Skeletal muscle tissue (tissue), 4 donors: ENCODE data around the gene PTPN6. TPM values are rescaled to one million over a fixed set of nuclear protein-coding genes. Genes with fewer than 3 reads are reported as not detected.

Experiments
- H3K27ac ChIP-seq: one replicate; pipeline ENCODE4 v1.7.0; 2013; ENCODE audit warnings: mild to moderate bottlenecking, low read depth, low read length, inconsistent platforms
- H3K27me3 ChIP-seq, 3 donors: one replicate each; pipeline ENCODE4 v1.7.0; 2013; ENCODE audit warnings: low read length in 3 of 3; ENCODE audit not compliant: control insufficient read depth in 3 of 3, insufficient read depth in 3 of 3
- H3K36me3 ChIP-seq, 3 donors: one replicate each; pipeline ENCODE4 v1.7.0; 2013; ENCODE audit warnings: low read length in 3 of 3; ENCODE audit not compliant: control insufficient read depth in 3 of 3, insufficient read depth in 3 of 3
- H3K4me1 ChIP-seq, 3 donors: one replicate each; pipeline ENCODE4 v1.7.0; 2013; ENCODE audit warnings: low read length in 3 of 3, mild to moderate bottlenecking in 3 of 3; ENCODE audit not compliant: control insufficient read depth in 3 of 3, insufficient read depth in 3 of 3
- H3K4me3 ChIP-seq, 3 donors: one replicate each; pipeline ENCODE4 v1.7.0; 2013; ENCODE audit warnings: low read length in 3 of 3
- H3K9ac ChIP-seq, 3 donors: one replicate each; pipeline ENCODE4 v1.7.0; 2013; ENCODE audit warnings: low read length in 3 of 3, mild to moderate bottlenecking in 3 of 3, moderate library complexity in 2 of 3, low read depth in 1 of 3
- H3K9me3 ChIP-seq, 3 donors: one replicate each; pipeline ENCODE4 v1.7.0; 2013; ENCODE audit warnings: low read length in 3 of 3; ENCODE audit not compliant: control insufficient read depth in 3 of 3
- total RNA-seq: library from RNA; depleted of rRNA; stranded (reverse); fragments of >200 nt; gene quantifications from one replicate; pipeline ENCODE4 v1.2.3, GENCODE V29; 2014
- donor health status: Osteomylitis.

PTPN6 gene
- total RNA-seq, 1 donor from 2014 or later = 7.8 TPM

GRCh38 chr12:6967651-6968100, 16.5 kb downstream of the PTPN6 start:
- Histone ChIP-seq H3K9ac (no peak overlapping the region), H3K4me1 (peaks cover 25 to 44% (median 38%) of the 10 kb centered on the region in 3 donors), H3K27ac (no peak overlapping the region), H3K36me3 (peaks cover 32 to 43% (median 42%) of the 10 kb centered on the region in 3 donors), H3K9me3 (no peaks in the 10 kb centered on the region), H3K4me3 (no peak overlapping the region), H3K27me3 (no peaks in the 10 kb centered on the region)

GRCh38 chr12:6968426-6968825, 17.3 kb downstream of the PTPN6 start:
- Histone ChIP-seq H3K4me3 (peak overlapping the region in 1 of 3 donors; percentile 100), H3K27ac (no peak overlapping the region), H3K9ac (peak overlapping the region in 2 of 3 donors; percentile 8 to 97), H3K4me1 (peaks cover 25 to 46% (median 38%) of the 10 kb centered on the region in 3 donors), H3K27me3 (no peaks in the 10 kb centered on the region), H3K9me3 (no peaks in the 10 kb centered on the region), H3K36me3 (peaks cover 32 to 43% (median 42%) of the 10 kb centered on the region in 3 donors)

GRCh38 chr12:6970096-6970527, 19.0 kb downstream of the PTPN6 start:
- Histone ChIP-seq H3K36me3 (peaks cover 43 to 54% (median 47%) of the 10 kb centered on the region in 3 donors), H3K9me3 (no peaks in the 10 kb centered on the region), H3K4me3 (peak overlapping the region; percentile 89 to 100 (median 94)), H3K9ac (peak overlapping the region; percentile 87 to 97 (median 95)), H3K27ac (peak overlapping the region; percentile 89), H3K4me1 (peaks cover 19 to 41% (median 27%) of the 10 kb centered on the region in 3 donors), H3K27me3 (no peaks in the 10 kb centered on the region)

- H3K4me1 ChIP-seq = peaks cover 10 to 28% (median 14%) of the 10 kb centered on the region in 3 donors
- no peaks in the 10 kb centered on the region for H3K9me3 ChIP-seq
- H3K4me3 ChIP-seq = no peak overlapping the region
- H3K9ac ChIP-seq = no peak overlapping the region
- no peaks in the 10 kb centered on the region for H3K27me3 ChIP-seq
- H3K27ac ChIP-seq = no peak overlapping the region
- H3K36me3 ChIP-seq = peaks cover 43 to 52% (median 50%) of the 10 kb centered on the region in 3 donors
Observed at GRCh38 chr12:6974180-6974579, 23.0 kb downstream of the PTPN6 start.

- no peak overlapping the region for H3K9ac ChIP-seq
- H3K4me1 ChIP-seq = peaks cover 3 to 20% (median 8%) of the 10 kb centered on the region in 3 donors
- no peak overlapping the region for H3K4me3 ChIP-seq
- H3K9me3 ChIP-seq = no peaks in the 10 kb centered on the region
- H3K27ac ChIP-seq = no peak overlapping the region
- peaks cover 49 to 64% (median 60%) of the 10 kb centered on the region in 3 donors for H3K36me3 ChIP-seq
- H3K27me3 ChIP-seq = no peaks in the 10 kb centered on the region
Observed at GRCh38 chr12:6975297-6976032, 24.3 kb downstream of the PTPN6 start.

- Histone ChIP-seq H3K9me3 (no peaks in the 10 kb centered on the region), H3K4me3 (no peak overlapping the region), H3K9ac (no peak overlapping the region), H3K27ac (no peak overlapping the region), H3K36me3 (peaks cover 68 to 85% (median 82%) of the 10 kb centered on the region in 3 donors), H3K27me3 (no peaks in the 10 kb centered on the region), H3K4me1 (peaks cover 0 to 2% (median 0%) of the 10 kb centered on the region in 3 donors)
Observed at GRCh38 chr12:6977653-6978052, 26.5 kb downstream of the PTPN6 start.

GRCh38 chr12:6978188-6978587, 27.0 kb downstream of the PTPN6 start:
- Histone ChIP-seq H3K4me3 (no peak overlapping the region), H3K9ac (no peak overlapping the region), H3K27me3 (no peaks in the 10 kb centered on the region), H3K36me3 (peaks cover 68 to 89% (median 87%) of the 10 kb centered on the region in 3 donors), H3K9me3 (no peaks in the 10 kb centered on the region), H3K27ac (no peak overlapping the region), H3K4me1 (no peaks in the 10 kb centered on the region)

- Histone ChIP-seq H3K9me3 (no peaks in the 10 kb centered on the region), H3K27me3 (no peaks in the 10 kb centered on the region), H3K4me1 (no peaks in the 10 kb centered on the region), H3K9ac (no peak overlapping the region), H3K36me3 (peaks cover 68 to 93% (median 90%) of the 10 kb centered on the region in 3 donors), H3K4me3 (no peak overlapping the region), H3K27ac (no peak overlapping the region)
Observed at GRCh38 chr12:6978611-6979011, 27.5 kb downstream of the PTPN6 start.

GRCh38 chr12:6979021-6979420, 27.9 kb downstream of the PTPN6 start:
- no peak overlapping the region for H3K27ac ChIP-seq
- no peak overlapping the region for H3K9ac ChIP-seq
- H3K4me1 ChIP-seq = no peaks in the 10 kb centered on the region
- H3K27me3 ChIP-seq = no peaks in the 10 kb centered on the region
- H3K4me3 ChIP-seq = no peak overlapping the region
- H3K36me3 ChIP-seq = peaks cover 67 to 91% (median 89%) of the 10 kb centered on the region in 3 donors
- no peaks in the 10 kb centered on the region for H3K9me3 ChIP-seq

GRCh38 chr12:6979453-6979852, 28.3 kb downstream of the PTPN6 start:
- no peak overlapping the region for H3K27ac ChIP-seq
- H3K4me1 ChIP-seq = no peaks in the 10 kb centered on the region
- H3K9ac ChIP-seq = no peak overlapping the region
- H3K9me3 ChIP-seq = no peaks in the 10 kb centered on the region
- H3K36me3 ChIP-seq = peaks cover 63 to 90% (median 85%) of the 10 kb centered on the region in 3 donors
- H3K27me3 ChIP-seq = no peaks in the 10 kb centered on the region
- H3K4me3 ChIP-seq = no peak overlapping the region
